Inflammatory macrophage treated with lipopolysaccharide for 1 hour (primary cell): ENCODE data around the gene HTT.

ENCODE experiments used
- DNase-seq, 2 donors: peaks; one replicate each; pipeline ENCODE4 v3.0.0-alpha.2; 2020 to 2022

The HTT gene

DNA sequence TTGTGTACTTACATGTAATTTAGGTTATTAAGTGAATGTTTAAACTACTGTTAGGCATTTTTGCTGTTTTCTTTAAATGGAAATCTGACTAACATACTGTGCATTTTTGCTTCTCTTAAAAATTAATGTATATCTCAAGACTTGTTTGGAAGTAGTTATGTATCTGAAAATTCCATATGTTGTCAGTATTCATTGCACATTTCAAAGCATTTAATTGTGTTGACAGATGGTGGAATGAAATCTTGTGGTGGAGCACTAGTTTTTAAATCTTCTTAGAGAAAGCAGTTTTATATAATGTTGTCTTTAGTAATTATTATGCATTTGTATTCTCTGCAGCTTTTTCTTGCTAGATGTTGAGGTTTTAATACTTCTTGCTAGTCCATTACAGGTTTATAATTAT is 102.9 kb downstream of the HTT start:
- DNase-seq: no peak

DNA sequence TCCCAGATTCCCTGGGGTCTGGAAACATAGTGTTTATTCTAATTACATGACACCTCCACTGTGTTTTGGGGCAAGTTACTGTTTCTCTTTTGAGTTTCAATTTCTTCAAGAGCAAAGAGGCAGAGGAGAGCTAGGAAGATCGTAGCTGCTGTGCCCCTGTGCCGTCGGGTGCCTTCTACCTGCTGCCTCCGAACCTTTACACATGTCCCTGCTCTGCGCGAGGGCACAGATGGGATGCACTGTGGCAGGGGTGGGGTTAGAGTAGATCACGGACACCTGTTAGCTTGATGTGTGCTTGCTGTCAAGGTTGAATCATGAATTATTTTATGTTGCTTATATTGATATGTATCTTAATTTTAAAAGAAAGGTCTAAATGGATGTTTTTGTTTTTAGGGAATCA is 103.4 kb downstream of the HTT start:
- DNase-seq: no peak

DNA sequence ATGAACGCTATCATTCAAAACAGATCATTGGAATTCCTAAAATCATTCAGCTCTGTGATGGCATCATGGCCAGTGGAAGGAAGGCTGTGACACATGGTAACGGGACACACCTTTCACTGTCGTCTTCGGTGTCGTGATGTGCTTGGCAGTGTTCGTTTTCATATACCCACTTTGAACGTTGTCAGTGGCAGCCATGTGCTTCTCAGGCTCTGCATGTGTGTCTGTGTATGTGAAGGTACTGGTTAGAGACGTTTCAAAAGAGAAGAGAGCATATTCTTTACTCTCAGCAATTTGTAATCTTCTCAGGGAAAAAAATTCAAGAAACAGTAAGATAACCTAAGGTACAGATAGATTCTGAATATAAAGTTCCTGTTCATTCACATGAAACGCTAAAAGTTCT is 103.9 kb downstream of the HTT start:
- DNase-seq: no peak

DNA sequence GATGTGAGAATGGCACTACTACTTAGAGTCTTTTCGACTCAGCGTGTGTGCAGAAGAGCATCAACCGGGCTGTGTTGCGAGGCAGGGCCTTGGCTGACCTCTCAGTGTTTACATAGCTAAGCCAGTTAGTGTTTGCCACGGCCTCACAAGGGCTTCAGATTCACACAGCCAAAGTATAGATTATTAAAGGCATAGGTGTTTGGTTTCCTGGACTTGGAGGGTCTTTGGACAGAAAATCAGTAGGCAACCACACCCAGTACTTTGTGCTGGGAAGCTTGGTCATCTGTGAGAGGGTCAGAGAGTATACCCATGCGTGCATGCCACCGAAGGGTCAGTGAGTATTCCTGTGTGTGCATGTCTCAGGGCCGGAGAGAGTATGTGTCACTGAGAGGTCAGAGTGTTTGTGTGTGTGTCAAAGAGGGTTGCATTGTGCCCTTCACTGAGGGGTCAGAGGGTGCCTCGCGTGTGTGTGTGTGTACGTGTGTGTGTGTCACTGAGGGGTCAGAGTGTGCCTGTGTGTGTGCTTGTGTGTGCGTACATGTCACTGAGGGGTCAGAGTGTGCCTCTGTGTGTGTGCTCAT is 104.7 kb downstream of the HTT start:
- no peak for DNase-seq

DNA sequence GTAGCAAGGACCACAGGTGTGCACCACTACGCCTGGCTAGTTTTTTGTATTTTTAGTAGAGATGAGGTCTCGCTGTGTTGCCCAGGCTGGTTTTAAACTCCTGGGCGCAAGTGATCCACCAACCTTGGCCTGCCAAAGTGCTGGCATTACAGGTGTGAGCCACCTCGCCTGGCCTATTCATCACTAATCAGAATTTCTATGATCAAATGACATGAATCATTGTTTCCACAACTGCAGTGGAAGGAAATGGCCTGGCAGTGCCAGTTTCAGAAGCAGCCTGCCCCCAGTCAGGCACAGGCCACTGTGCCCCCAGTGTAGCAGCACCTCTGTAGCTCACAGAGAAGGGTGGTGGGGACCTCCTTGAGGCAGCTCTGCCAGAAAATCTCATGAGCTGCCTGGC is 108.5 kb downstream of the HTT start:
- DNase-seq: no peak

DNA sequence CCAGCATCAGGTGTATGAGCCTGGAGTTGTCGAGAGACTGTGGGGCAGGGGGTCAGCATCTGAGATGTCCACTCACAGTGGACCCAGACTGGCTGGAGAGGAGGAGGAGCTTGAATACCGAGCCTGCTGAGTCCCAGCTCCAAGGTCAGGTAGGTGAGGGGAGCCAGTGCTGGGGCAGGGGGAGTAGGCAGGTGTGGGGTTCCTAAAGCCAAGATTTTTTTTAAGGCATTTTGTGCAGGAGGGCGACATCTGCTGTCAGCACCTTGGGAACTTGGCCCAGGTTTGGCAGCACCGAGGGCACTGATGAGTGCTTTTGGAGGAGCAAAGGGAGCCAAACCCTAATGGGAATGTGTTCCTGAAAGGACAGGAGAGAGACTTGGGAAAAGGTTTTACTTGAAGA is 110.2 kb downstream of the HTT start:
- no peak for DNase-seq

DNA sequence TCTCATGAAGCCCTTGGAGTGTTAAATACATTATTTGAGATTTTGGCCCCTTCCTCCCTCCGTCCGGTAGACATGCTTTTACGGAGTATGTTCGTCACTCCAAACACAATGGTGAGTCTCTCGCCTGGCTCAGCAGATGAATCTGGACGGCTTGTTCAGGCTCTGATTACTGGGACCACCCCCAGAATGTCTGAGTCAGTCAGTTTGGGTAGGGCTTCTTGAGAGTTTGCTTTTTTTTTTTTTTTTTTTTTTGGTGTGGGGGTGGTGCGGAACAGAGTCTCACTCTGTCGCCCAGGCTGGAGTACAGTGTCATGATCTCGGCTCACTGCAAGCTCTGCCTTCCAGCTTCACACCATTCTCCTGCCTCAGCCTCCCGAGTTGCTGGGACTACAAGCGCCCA is 112.1 kb downstream of the HTT start:
- no peak for DNase-seq

DNA sequence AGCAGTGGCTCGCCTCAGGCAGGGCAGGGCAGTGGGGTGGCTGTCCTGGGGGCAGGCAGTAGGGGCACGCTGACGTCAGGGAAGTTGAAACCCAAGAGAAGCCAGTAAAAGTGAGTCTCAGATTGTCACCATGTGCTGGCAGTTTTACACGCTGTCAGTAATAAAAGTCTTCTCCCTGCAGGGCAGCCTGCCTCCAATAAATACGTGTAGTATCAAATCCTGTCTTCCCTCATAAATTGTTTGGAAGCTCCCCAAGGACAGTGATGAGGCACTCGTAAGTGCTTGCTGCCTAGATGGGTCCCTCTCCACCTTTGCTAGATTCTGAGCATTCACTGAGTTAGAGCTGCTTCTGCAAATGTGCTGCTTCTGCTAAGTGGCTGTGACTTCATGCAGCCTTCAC is 113.6 kb downstream of the HTT start:
- DNase-seq: no peak

DNA sequence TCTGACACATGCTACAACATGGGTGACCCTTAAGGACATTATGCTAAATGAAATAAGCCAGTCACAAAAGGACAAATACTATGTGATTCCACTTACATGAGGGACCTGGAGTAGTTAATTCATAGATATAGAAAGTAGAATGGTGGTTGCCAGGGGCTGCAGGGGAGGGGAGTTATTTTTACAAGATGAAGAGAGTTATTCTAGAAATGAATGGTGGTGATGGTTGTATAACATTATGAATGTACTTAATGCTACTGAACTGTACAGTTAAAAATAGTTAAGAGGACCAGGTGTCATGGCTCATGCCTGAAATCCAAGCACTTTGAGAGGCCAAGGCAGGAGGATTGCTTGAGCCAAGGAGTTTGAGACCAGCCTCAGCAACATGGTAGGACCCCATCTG is 115.0 kb downstream of the HTT start:
- DNase-seq: no peak

DNA sequence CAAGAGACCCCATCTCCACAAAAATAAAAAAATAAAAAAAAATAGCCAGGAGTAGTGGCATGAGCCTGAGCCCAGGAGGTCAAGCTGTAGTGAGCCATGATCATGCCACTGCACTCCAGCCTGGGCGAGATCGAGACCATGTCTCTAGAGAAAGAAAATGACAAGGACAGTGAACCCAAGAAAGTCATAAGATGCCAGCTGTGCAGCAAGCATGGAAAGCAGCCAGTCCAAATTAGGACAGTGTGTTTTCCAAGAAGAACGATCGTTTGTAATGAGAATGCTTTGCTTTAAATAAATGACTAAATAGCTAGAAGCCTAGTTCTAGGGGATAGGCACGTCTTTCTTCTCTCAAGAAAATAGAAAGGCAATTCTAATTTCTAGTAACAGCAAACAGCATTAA is 116.1 kb downstream of the HTT start:
- DNase-seq: no peak

DNA sequence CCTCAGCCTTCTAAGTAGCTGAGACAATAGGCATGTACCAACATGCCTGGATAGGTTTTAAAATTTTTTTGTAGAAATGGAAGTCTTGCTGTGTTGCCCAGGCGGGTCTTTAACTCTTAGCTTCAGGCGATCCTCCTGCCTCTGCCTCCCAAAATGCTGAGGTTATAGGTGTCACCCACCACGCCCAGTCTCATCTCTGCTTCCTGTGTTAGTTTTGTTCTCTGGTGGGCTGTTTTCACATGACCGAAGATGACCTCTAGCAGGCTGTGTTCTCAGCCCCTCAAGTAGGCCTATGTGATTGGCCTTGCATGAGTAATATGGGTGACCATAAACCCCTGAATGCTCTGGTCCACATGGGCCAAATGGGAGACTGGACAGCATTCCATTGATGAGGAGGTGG is 117.7 kb downstream of the HTT start:
- DNase-seq: no peak

DNA sequence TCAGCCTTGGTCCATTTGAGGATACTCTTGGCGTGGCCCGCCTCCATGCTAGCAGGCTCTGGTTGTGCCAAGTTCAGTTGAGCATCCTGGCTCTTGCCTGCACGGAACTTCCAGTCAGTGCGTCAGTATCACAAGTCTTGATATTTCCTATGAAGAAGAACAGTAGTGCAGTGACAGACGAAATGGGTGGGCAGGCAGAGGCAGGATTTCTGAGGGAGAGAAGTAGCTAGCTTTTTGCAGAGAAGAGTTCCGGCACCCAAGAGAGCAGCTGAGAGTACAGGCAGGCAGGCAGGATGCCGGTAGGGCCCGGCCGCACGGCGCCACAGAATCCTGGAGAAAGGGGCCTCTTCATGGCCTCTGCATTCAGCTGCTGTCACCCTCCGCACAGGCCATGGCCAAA is 118.3 kb downstream of the HTT start:
- DNase-seq: no peak

DNA sequence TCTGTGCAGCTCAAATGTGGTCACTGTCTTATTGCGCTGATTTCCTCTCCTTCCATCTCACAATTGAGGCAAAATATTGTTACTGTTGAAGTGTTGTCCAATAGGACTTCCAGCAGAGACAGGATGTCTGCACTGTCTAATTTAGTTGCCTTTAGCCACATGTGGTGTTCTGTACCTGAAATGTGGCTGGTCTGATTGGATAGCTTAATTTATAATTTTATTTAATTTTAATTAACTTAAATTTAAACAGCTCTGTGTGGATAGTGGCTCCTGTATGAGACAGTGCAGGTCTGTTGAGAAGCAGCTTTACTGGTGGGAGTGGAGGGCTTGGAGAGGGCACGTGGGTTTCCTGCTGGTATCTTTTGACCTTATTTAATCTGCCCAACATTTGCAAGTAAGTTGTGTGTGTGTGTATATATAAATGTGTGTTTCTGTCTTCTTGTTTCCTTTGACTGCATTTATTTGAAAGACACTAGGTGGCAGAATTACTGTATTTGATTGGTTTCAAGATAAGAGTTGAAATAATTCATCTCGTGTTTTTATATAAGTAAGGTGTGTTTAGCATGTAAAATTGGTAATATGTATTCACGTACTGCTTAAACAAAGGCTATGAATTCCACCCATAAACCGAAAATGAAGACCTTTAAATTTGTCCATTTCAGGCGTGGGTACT is 119.2 kb downstream of the HTT start:
- no peak for DNase-seq

DNA sequence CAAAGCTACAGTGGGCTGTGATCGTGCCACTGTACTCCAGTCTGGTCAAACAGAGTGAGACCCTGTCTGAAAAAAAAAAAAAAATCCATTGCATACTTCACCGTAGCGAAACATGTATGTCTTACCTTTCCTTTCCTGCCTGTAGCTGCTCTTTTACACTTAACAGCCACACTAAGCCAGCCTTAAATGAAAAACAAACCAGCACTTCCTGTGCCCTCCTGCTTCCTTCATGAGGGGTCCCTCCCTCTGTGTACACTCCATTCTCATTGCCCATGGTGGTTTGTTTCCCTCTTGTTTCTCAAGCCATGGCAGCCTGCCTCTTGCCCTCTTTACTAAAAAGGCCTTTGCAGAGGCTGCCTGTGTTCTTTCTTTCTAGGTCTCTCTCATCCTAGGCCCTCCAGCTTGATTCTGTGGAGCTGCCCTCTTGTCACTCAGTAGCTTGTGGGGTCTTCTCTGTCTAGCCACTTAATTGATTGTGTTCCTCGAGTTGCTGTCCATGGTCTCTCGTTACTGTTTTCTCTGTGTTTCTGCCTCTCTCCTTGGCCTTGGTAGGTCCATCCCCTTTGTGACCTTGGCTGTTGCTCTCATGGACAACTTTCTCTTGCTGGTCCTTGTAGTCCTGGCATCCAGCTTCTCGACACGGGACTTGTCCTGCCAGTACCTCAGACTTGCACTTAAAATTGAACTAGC is 122.3 kb downstream of the HTT start:
- no peak for DNase-seq

DNA sequence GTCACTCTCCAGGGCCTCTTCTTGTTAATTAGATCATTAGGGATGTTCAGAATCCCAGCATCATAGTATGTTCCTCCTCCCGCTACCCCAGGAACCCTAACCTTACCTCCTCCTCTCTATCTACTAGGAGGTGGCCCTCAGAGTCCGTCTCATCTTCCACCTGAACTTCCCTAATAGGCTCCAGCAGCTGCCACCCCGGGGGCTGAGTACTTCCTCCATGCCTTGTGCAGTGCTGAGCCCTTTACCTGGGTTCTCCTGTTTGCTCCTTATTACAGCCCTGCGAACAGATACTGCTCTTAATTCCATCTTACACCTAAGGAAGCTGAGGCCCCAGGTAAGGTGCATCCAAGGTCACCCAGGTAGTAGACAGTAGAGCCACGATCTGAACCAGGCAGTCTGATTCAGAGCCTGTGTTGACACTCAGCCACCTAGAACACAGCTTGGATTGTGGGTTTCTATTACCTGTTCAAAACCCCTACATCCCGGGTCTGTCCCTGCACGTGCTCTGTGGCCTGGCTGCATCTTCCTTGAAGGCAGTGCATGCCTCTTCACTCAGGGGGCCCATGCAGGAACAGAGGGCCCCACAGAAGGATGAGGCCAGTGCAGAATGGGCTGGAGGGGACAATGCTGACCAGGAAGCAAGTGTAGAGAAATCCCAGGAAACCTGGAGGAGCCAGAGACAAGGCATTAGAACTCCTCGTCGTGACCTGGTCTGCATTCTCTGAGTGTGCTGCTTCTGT is 123.1 kb downstream of the HTT start:
- no peak for DNase-seq

DNA sequence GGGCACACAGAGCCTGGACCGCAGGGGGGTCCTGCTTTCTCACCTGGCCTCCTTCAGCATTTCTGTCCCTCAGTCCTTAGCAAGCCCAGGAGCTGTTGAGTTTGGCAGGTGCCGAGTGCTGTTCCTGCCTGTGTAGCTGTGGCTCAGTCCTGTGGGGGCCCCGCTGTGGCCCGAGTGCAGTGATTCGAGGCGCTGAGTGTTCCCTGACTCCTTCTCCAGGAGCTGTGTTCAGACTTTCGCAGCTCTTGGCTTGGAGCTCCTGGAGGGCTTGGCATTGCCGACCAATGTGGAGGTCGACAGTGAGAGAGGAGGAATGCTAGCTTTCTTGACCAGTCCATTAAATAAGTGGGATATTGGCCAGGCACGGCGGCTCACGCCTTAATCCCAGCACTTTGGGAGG is 124.4 kb downstream of the HTT start:
- DNase-seq: no peak

DNA sequence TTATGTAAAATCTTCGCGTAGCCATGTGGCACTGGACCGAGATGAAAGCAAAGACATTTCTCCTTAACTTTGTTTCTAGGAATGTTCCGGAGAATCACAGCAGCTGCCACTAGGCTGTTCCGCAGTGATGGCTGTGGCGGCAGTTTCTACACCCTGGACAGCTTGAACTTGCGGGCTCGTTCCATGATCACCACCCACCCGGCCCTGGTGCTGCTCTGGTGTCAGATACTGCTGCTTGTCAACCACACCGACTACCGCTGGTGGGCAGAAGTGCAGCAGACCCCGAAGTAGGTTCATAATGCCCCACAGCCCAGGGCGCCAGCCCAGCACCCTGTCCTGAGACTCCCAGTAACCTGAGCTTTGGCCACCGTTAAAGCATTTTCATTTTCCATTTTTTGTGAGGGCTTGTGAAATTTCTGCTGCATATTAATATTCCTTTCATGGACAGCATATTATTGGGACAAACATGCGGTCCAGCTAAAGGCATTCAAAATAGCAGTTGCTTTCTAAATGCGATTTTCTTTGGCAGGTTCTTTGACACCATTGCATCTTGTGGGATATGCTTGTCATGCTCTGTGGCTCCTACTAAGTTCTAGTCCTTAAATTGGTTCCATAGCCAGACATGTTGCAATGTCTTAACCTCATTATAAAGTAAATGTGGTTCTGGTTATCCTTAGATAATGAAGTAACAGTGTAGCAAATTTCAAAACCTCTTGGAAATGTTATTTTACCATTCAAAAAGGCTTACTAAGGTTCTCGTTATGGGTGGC is 125.4 kb downstream of the HTT start:
- no peak for DNase-seq

DNA sequence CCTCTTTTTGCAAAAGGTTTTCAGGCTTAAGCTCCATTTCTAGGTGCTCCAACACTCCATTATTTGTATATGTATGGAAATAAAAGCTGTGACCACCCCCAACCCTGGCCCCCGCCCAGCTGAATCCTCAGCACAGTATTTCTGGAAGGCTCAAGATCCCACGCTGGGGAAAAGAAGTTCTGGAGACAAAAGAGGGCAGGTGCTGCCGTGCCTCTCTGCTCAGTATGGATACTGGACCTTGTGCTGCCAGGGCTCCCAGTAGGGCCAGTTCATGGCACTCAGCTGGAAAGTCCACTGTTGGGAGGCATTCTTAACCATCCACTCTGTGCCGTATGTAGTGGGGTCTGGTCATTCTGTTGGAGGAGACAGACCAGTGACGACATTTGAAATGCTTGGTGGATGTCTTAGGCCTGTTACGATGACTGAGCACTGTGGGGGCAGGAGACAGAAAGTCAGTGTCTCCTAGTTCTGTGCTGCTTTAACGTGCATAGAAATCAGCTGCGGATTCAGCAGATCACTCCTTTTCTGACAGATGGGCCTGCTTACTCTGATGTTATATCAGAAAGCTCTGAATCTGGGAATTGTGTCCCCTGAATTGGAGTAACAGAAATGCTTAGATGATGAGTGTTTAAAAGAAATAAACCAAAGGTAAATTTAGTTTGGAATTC is 126.1 kb downstream of the HTT start:
- DNase-seq: no peak

DNA sequence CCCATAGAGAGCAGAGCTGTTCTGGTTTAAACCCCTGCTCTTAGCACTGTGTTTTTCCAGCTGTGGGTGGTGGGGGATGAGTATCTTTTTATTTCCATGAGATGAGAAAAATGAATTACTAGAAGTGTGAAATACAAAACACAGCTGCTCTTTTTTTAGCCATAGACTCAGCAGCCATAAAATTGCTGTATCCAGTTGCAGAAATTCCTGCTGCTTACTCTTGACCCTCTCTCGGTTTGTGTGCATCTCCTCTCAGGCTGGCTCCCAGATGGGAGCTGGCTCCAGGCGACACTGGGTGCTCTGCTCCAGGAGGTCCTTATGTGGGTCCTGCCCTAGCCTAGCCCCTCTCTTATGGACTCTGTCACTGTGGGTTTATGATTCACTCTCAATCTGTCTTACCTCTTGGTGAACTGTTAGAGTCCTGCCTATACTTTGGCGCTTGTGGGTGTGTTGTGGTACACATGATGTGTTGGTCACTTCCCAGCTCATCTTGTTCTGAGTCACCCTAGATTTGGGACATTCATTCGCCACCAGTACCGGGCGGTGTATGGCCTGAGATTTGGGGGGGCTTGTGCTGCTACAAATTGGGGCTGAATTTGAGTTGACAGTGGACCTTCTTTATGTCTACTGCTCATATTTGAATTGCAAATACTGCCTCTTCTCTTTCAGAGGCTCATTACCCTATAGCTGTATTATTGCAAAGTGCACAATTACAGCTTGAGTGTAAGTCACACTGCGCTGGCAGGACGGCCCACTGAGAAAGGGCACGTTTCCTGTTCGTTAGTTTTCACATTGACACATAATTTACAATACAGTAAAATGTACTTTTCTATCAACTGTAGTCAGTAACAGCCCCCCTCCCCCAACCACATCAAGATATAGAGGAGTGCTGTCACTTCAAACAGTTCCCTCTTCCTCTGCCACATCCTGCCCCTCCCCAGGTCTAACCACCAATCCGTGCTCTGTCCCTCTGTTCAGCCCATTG is 127.5 kb downstream of the HTT start:
- DNase-seq: peak; percentile 50 to 82

DNA sequence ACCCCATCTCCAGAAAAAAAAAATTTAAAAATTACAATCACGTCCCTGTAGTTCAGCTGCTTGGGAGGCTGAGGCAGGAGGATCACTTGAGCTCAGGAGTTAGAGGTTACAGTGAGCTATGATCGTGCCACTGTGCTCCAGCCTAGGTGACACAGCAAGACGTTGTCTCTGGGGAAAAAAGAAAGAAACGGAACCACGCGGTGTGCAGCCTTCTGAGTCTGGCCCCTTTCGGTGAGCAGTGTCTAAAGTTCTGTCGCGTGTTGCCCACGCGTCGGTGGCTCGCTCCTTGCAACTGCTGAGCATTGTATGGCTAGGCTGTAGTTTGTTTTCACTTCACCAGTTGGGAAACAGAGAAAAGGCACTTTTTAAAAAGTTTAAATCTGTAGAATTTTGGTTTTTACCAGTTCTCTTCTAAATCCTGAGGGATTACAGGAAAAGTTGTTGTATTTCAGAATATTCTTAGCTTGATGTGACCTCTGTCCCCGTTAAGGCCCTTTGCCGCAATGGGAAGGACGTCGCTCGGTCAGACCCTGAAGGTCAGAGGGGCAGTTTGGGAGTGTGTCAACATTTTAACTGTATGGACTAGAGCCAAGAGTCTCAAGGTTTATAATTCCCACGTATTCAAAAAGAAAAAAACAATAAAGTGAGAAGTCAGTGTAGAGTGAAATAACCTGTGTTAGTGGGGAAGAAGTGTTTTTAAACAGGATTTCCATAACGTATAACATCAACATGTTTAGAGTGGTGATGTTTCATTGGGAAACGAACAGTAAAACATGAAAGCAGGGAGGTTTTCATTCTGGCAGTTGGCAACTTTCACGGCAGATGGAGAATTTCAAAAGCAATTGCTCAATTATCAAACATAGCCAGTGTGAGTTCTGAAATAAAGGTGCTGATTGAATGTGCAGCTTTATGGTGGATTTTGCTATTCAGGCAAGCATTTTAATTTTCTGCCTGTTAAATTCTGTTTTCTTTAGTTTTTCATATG is 128.6 kb downstream of the HTT start:
- DNase-seq: peak in 1 of 2 donors; percentile 18
